Adipocyte (in vitro differentiated cells): Measurements from ENCODE around the gene CFAP206.

Experiments
- DNase-seq: peaks from one replicate; pipeline ENCODE4 v3.0.0-alpha.2; 2015; ENCODE audit warnings: low read depth
- H3K27me3 ChIP-seq: replicated peaks from 2 replicates; pipeline ENCODE4 v1.7.0; 2013; ENCODE audit warnings: mild to moderate bottlenecking, low read length, moderate library complexity; ENCODE audit not compliant: control insufficient read depth, insufficient read depth
- H3K36me3 ChIP-seq: 2 replicates; pipeline ENCODE4 v1.7.0; 2013; ENCODE audit warnings: low read length, mild to moderate bottlenecking, moderate library complexity; ENCODE audit not compliant: control insufficient read depth, insufficient read depth, severe bottlenecking
- H3K4me1 ChIP-seq: 2 replicates; pipeline ENCODE4 v1.7.0; 2013; ENCODE audit warnings: mild to moderate bottlenecking, low read length, moderate library complexity; ENCODE audit not compliant: control insufficient read depth, insufficient read depth
- H3K4me3 ChIP-seq: 2 replicates; pipeline ENCODE4 v1.7.0; 2013; ENCODE audit warnings: mild to moderate bottlenecking, low read length, moderate library complexity
- H3K9ac ChIP-seq: 2 replicates; pipeline ENCODE4 v1.7.0; 2013; ENCODE audit warnings: mild to moderate bottlenecking, low read length, moderate library complexity
- H3K9me3 ChIP-seq: 2 replicates; pipeline ENCODE4 v1.7.0; 2013; ENCODE audit warnings: mild to moderate bottlenecking, low read length, moderate library complexity; ENCODE audit not compliant: control insufficient read depth

CFAP206 gene

GRCh38 chr6:87421576-87421975 lies 13.8 kb downstream of the CFAP206 start:
- DNase-seq = no peak
- H3K9me3 ChIP-seq = no peaks in the 10 kb centered on the region
- no peaks in the 10 kb centered on the region for H3K36me3 ChIP-seq
- no peaks in the 10 kb centered on the region for H3K4me1 ChIP-seq
- H3K4me3 ChIP-seq = no peak overlapping the region
- H3K27me3 ChIP-seq = no peaks in the 10 kb centered on the region
- H3K9ac ChIP-seq = no peak overlapping the region

DNA sequence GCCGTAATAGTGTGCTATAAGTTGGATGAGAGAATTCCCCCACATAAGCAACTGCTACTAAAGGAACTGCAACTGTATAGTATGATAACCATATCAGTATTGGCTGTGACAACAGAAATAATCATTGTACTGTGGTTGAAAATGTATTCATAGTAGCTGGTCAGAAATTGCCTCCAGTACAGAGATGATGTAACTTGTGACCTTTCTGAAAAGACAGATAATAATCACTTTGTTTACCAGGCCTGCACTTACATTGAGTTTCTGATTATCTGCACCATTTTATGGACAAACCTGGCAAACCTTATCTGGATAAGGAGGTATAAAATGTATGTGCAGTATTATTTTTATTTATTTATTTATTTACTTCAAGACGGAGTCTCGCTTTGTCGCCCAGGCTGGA lies 19.0 kb downstream of the CFAP206 start:
- Histone ChIP-seq H3K9me3 (no peaks in the 10 kb centered on the region), H3K4me3 (no peak overlapping the region), H3K27me3 (no peaks in the 10 kb centered on the region), H3K36me3 (no peaks in the 10 kb centered on the region), H3K9ac (no peak overlapping the region), H3K4me1 (no peaks in the 10 kb centered on the region)
- no peak for DNase-seq

GRCh38 chr6:87430499-87430898 lies 22.7 kb downstream of the CFAP206 start:
- Histone ChIP-seq H3K27me3 (no peaks in the 10 kb centered on the region), H3K36me3 (no peaks in the 10 kb centered on the region), H3K9me3 (no peaks in the 10 kb centered on the region), H3K9ac (no peak overlapping the region), H3K4me1 (no peaks in the 10 kb centered on the region), H3K4me3 (no peak overlapping the region)
- DNase-seq = no peak

DNA sequence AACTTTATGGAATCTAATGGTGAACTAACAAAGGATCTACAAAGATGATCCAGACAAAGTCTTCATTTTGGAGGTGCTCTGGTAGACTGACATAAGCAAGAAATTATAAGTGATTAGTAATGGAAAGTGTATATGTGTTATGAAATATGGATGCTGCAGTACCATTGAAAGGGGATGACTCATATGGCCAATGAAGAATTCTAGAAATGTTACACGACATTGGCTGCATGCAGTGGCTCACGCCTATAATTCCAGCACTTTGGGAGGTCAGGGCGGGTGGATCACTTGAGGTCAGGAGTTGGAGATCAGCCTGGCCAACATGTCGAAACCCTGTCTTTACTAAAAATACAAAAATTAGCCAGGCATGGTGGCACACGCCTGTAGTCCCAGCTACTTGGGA lies 23.5 kb downstream of the CFAP206 start:
- Histone ChIP-seq H3K36me3 (no peaks in the 10 kb centered on the region), H3K9me3 (no peaks in the 10 kb centered on the region), H3K4me1 (no peaks in the 10 kb centered on the region), H3K4me3 (no peak overlapping the region), H3K27me3 (no peaks in the 10 kb centered on the region), H3K9ac (no peak overlapping the region)
- DNase-seq = peak; percentile 2

GRCh38 chr6:87436435-87436834 lies 28.7 kb downstream of the CFAP206 start:
- Histone ChIP-seq H3K4me1 (no peaks in the 10 kb centered on the region), H3K27me3 (no peaks in the 10 kb centered on the region), H3K4me3 (no peak overlapping the region), H3K9me3 (peaks cover 3% of the 10 kb centered on the region), H3K36me3 (no peaks in the 10 kb centered on the region), H3K9ac (no peak overlapping the region)
- peak; percentile 73 for DNase-seq

- no peaks in the 10 kb centered on the region for H3K36me3 ChIP-seq
- peaks cover 6% of the 10 kb centered on the region for H3K9me3 ChIP-seq
- no peak for DNase-seq
- H3K27me3 ChIP-seq = no peaks in the 10 kb centered on the region
- H3K4me3 ChIP-seq = no peak overlapping the region
- no peak overlapping the region for H3K9ac ChIP-seq
- H3K4me1 ChIP-seq = no peaks in the 10 kb centered on the region
Observed at GRCh38 chr6:87441711-87442110, 33.9 kb downstream of the CFAP206 start.

DNA sequence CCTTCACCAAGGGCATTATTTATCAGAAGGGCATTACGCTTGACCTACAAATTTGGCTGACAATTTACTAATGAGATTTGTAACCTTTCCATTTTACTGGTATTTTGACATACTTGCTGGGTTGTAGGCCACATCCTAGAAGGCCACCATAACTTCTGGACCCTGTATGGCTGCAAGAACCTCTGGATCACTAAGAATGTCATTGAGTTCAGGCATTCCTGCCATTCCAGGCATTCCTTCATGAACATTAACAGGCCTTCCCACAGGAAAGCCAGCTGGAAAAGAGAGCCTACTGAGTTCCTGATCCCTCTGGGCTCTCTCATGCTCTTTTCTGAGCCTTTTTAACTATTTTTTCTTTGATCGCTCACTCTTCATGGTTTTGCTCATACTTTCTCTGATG lies 36.6 kb downstream of the CFAP206 start:
- no peaks in the 10 kb centered on the region for H3K36me3 ChIP-seq
- no peaks in the 10 kb centered on the region for H3K4me1 ChIP-seq
- DNase-seq = no peak
- H3K4me3 ChIP-seq = no peak overlapping the region
- no peak overlapping the region for H3K9ac ChIP-seq
- peaks cover 3% of the 10 kb centered on the region for H3K9me3 ChIP-seq
- no peaks in the 10 kb centered on the region for H3K27me3 ChIP-seq

DNA sequence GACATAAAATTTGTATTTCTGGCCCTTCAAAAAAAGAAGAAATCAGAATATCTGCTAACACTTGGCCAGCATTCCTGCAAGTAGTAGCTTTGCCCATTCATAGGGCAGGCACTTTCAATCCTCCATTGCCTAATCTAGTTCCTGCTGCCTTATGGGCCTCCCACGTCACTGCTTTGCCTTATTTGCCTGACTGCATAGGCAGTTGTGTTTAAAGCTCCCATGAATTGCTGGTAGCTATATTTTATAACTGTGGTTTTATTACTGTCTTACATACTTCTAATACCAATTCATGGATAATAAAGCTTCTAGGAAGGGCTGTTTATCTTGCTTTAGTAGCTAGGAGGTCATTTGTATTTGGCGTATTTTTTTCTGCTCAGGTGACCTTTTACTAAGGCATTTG lies 57.3 kb downstream of the CFAP206 start:
- Histone ChIP-seq H3K36me3 (no peaks in the 10 kb centered on the region), H3K4me1 (no peaks in the 10 kb centered on the region), H3K27me3 (no peaks in the 10 kb centered on the region), H3K9me3 (no peaks in the 10 kb centered on the region), H3K9ac (no peak overlapping the region), H3K4me3 (no peak overlapping the region)
- DNase-seq = no peak

DNA sequence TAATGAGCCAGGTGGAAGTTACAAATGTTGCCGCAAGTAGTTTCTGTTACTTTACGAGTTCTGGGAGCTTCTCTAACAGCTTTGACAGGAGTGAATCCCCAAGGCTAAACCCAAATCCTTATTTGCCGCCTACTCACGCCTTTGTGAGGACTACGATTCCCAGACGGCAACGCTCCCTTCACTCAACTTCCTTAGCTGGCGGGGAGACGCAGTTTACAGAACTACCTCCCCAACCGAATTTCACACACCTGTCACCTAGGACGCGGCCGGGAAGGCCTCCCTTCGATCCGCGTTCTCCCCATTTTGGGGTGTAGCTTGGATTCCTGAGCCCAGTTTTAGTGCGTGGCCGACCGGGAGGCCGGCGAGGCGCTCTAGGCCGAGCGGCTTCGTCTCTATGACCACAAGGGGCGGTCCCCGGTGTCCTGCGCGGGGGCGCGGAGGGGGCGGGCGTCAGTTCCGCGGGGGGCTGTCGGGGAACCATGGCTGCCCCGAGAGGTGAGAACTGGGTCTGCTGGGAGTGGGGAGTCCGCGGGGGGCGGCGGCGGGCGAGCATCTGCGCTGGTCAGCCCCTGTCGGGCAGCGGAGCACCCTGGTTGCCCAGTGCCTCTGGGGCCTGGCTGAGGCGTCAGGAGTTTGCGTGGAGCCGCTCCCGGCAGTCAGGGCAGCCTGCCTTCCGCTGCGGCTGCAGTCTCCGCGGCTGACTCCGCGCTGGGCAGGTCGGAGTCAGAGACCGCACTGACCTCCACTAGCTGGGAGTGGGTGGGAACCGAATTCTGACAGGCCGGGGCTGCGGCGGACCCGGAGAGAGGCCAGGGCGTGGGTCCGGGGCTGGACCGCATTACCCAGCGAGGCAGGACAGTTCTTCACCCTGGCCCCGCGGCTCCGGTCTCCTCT lies 65.0 kb downstream of the CFAP206 start, which contains the start of gene SLC35A1:
TSS of gene SLC35A1 (plus strand) at position 450 of the 894 bp plus-strand sequence. CDS start at position 480, 30 bp downstream.
- Histone ChIP-seq H3K4me1 (peaks cover 7% of the 10 kb centered on the region), H3K9me3 (no peaks in the 10 kb centered on the region), H3K36me3 (peaks cover 1% of the 10 kb centered on the region), H3K27me3 (no peaks in the 10 kb centered on the region), H3K9ac (peak within 1 kb of the TSS; percentile 99), H3K4me3 (peak within 1 kb of the TSS; percentile 98)
- peak; percentile 90 for DNase-seq

GRCh38 chr6:87473419-87473903 lies 65.7 kb downstream of the CFAP206 start:
- peaks cover 8% of the 10 kb centered on the region for H3K36me3 ChIP-seq
- DNase-seq = peak; percentile 80
- peaks cover 2% of the 10 kb centered on the region for H3K9me3 ChIP-seq
- H3K9ac ChIP-seq = peak overlapping the region; percentile 99
- peaks cover 7% of the 10 kb centered on the region for H3K4me1 ChIP-seq
- peak overlapping the region; percentile 98 for H3K4me3 ChIP-seq
- no peaks in the 10 kb centered on the region for H3K27me3 ChIP-seq

DNA sequence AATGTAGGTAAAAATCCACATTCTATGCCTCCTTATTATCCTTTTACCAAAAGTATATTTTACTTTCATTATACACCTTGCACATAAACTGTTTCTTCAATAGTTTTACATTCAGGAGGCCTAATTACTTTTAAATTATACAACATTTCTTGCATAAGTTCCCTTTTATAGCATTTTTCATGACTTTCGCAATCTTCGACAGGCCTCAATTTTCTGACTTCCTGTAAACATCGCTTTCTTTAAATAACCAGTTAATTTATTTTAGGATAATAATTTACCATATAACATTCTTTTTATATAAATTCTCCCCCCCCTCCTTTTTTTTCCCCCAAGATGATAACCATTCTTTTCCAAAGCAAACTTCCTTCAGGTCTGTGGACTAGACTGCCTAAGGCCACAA lies 74.2 kb downstream of the CFAP206 start:
- Histone ChIP-seq H3K4me3 (no peak overlapping the region), H3K36me3 (peaks cover 18% of the 10 kb centered on the region), H3K9me3 (peaks cover 3% of the 10 kb centered on the region), H3K9ac (no peak overlapping the region), H3K4me1 (no peaks in the 10 kb centered on the region), H3K27me3 (no peaks in the 10 kb centered on the region)
- peak; percentile 18 for DNase-seq
